Stomach smooth muscle (tissue), 2 donors: ENCODE results near the gene PCDHGB4.

ENCODE experiments used
- H3K27ac ChIP-seq: one replicate; pipeline ENCODE4 v1.7.0; 2013; ENCODE audit warnings: mild to moderate bottlenecking, low read length, inconsistent platforms
- H3K27me3 ChIP-seq, 2 donors: one replicate each; pipeline ENCODE4 v1.7.0; 2013; ENCODE audit warnings: low read length in 2 of 2; ENCODE audit not compliant: insufficient read depth in 2 of 2, control insufficient read depth in 1 of 2
- H3K36me3 ChIP-seq, 2 donors: one replicate each; pipeline ENCODE4 v1.7.0; 2013; ENCODE audit warnings: low read length in 2 of 2; ENCODE audit not compliant: control insufficient read depth in 2 of 2, insufficient read depth in 2 of 2
- H3K4me1 ChIP-seq: one replicate; pipeline ENCODE4 v1.7.0; 2013; ENCODE audit warnings: low read length; ENCODE audit not compliant: control insufficient read depth, insufficient read depth
- H3K4me3 ChIP-seq, 2 donors: one replicate each; pipeline ENCODE4 v1.7.0; 2013; ENCODE audit warnings: low read length in 2 of 2
- H3K9ac ChIP-seq, 2 donors: one replicate each; pipeline ENCODE4 v1.7.0; 2013; ENCODE audit warnings: low read length in 2 of 2, mild to moderate bottlenecking in 1 of 2
- H3K9me3 ChIP-seq, 2 donors: one replicate each; pipeline ENCODE4 v1.7.0; 2013; ENCODE audit warnings: low read length in 2 of 2; ENCODE audit not compliant: control insufficient read depth in 2 of 2
- donor health status: healthy.
- donor health status: Pancreatic carcinoma.

PCDHGB4 gene

GRCh38 chr5:141437221-141437620 is 49.7 kb downstream of the PCDHGB4 start:
- Histone ChIP-seq H3K36me3 (peaks cover 0 to 3% of the 10 kb centered on the region in 2 donors), H3K9me3 (peaks cover 6 to 58% of the 10 kb centered on the region in 2 donors), H3K27me3 (no peaks in the 10 kb centered on the region), H3K27ac (no peak overlapping the region), H3K4me3 (no peak overlapping the region), H3K4me1 (no peaks in the 10 kb centered on the region), H3K9ac (no peak overlapping the region)

DNA sequence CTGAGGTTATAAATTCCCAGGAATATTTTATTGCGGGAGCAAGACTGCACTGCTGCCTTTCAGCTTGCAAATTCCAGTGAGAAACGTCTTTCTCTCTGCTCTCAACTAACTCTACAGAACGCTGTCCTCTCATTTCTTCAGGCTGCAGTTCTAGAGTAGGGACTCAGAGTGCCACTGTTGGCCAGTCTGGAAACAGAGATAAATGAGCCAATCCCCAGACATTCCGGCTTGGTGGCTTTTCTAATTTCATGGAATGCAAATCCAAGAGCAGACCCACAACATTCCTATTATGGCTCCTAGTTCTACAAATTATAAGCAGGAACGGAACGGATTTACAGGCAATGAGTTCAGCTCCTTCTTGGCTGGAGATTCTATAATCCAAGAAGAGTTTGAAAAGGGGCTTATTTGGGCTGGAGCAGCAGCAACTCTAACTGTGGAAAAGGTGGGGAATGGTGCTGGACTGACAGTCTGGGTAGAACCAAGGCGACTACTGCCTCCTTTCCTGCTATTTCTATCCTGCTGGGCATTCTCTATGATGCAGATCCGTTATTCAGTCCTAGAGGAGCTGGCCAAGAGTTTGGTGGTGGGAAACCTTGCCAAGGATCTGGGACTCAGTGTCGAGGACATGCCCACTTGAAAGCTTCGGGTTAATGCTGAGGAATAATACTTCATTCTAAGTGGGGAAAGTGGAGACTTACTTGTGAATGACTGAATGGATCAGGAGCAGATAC is 52.1 kb downstream of the PCDHGB4 start:
- Histone ChIP-seq H3K9me3 (peaks cover 9 to 47% of the 10 kb centered on the region in 2 donors), H3K27ac (no peak overlapping the region), H3K4me3 (no peak overlapping the region), H3K4me1 (no peaks in the 10 kb centered on the region), H3K36me3 (peaks cover 0 to 3% of the 10 kb centered on the region in 2 donors), H3K9ac (no peak overlapping the region), H3K27me3 (no peaks in the 10 kb centered on the region)
